ENCODE results near the gene PLAAT1. TPM values are rescaled to one million over a fixed set of nuclear protein-coding genes. Genes with fewer than 3 reads are reported as not detected.

PLAAT1 gene
- total RNA-seq, 1 donor from 2014 or later: 1.6 TPM

DNA sequence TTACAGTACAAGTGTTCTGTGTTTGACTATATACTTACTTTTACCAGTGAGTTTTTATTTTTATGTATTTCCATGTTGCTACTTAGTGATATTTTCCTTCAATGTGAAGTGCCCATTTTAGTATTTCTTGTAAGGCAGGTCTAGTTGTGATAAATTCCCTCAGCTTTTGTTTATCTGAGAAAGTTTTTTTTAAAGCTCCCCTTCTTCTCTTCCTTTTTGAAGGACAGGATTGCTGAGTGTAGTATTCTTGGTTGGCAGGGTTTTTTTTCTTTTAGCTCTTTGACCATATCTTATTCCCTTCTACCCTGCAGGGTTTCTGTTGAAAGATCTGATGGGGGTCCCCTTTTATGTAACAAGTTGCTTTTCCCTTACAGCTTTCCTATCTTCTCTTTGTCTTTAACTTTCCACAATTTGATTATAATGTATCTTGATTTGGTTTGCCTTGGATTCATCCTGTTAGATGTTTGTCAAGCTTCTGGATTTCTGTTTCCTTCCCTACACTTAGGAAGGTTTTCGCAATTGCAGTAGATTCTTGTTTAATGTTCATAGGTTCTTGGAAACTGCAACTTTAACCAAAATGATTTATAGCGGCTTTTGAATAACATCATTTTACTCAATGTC, 7.9 kb downstream of the PLAAT1 start:
- H3K4me3 Mint-ChIP-seq (ENCODE audit: unreplicated experiment): no peak overlapping the region
- H3K9me3 Mint-ChIP-seq (ENCODE audit: low read depth): peaks cover 37% of the 10 kb centered on the region
- H3K4me1 Mint-ChIP-seq (ENCODE audit: low read depth): no peaks in the 10 kb centered on the region
- H3K27me3 Mint-ChIP-seq (ENCODE audit: low read depth): no peaks in the 10 kb centered on the region
- DNase-seq (ENCODE audit: low spot score): no peak
- peaks cover 12% of the 10 kb centered on the region for H3K36me3 Mint-ChIP-seq (ENCODE audit: low read depth)
- no peak for TF ChIP-seq CTCF (IDR thresholded peaks at IDR 0.05)
- no peak overlapping the region for H3K27ac Mint-ChIP-seq (ENCODE audit: unreplicated experiment)

DNA sequence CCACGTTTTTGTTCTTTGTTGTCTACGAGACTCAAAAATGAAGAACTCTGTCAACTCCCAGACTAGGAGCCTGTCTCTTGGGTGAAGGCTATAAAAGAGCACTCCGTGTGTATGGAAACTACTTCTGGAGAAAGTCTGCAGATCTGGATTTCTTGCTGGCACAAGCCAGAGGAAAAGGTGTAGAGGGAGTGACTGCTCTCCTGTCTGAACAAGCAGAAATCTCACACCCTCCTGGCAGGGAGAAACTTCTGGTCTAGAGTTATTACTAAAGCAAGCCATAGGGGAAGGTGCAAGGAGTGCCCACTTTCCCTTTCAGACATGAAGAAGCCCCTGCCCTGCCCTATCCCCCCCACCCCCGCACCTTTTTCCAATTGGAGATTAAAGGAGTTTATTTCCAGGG, 9.5 kb downstream of the PLAAT1 start:
- no peak for TF ChIP-seq CTCF (IDR thresholded peaks at IDR 0.05)
- no peak for DNase-seq (ENCODE audit: low spot score)
- Mint-ChIP-seq H3K27me3 (ENCODE audit: low read depth) (no peaks in the 10 kb centered on the region), H3K9me3 (ENCODE audit: low read depth) (peaks cover 37% of the 10 kb centered on the region), H3K27ac (ENCODE audit: unreplicated experiment) (no peak overlapping the region), H3K4me3 (ENCODE audit: unreplicated experiment) (no peak overlapping the region), H3K4me1 (ENCODE audit: low read depth) (no peaks in the 10 kb centered on the region), H3K36me3 (ENCODE audit: low read depth) (peaks cover 12% of the 10 kb centered on the region)

- Mint-ChIP-seq H3K27ac (ENCODE audit: unreplicated experiment) (no peak overlapping the region), H3K36me3 (ENCODE audit: low read depth) (peaks cover 10% of the 10 kb centered on the region), H3K4me1 (ENCODE audit: low read depth) (no peaks in the 10 kb centered on the region), H3K4me3 (ENCODE audit: unreplicated experiment) (no peak overlapping the region), H3K9me3 (ENCODE audit: low read depth) (peaks cover 26% of the 10 kb centered on the region), H3K27me3 (ENCODE audit: low read depth) (no peaks in the 10 kb centered on the region)
- TF ChIP-seq CTCF (IDR thresholded peaks at IDR 0.05): no peak
- no peak for DNase-seq (ENCODE audit: low spot score)
Measured at GRCh38 chr3:193253986-193254660, 13.1 kb downstream of the PLAAT1 start.

GRCh38 chr3:193261970-193262369, 20.9 kb downstream of the PLAAT1 start:
- peaks cover 12% of the 10 kb centered on the region for H3K9me3 Mint-ChIP-seq (ENCODE audit: low read depth)
- no peak for DNase-seq (ENCODE audit: low spot score)
- no peak for TF ChIP-seq CTCF (IDR thresholded peaks at IDR 0.05)
- H3K4me3 Mint-ChIP-seq (ENCODE audit: unreplicated experiment): no peak overlapping the region
- H3K4me1 Mint-ChIP-seq (ENCODE audit: low read depth): no peaks in the 10 kb centered on the region
- H3K27me3 Mint-ChIP-seq (ENCODE audit: low read depth): no peaks in the 10 kb centered on the region
- H3K27ac Mint-ChIP-seq (ENCODE audit: unreplicated experiment): no peak overlapping the region
- H3K36me3 Mint-ChIP-seq (ENCODE audit: low read depth): peaks cover 5% of the 10 kb centered on the region

- no peaks in the 10 kb centered on the region for H3K27me3 Mint-ChIP-seq (ENCODE audit: low read depth)
- no peak for DNase-seq (ENCODE audit: low spot score)
- no peak overlapping the region for H3K27ac Mint-ChIP-seq (ENCODE audit: unreplicated experiment)
- no peak overlapping the region for H3K4me3 Mint-ChIP-seq (ENCODE audit: unreplicated experiment)
- H3K36me3 Mint-ChIP-seq (ENCODE audit: low read depth): peaks cover 2% of the 10 kb centered on the region
- peaks cover 9% of the 10 kb centered on the region for H3K9me3 Mint-ChIP-seq (ENCODE audit: low read depth)
- TF ChIP-seq CTCF (IDR thresholded peaks at IDR 0.05): no peak
- no peaks in the 10 kb centered on the region for H3K4me1 Mint-ChIP-seq (ENCODE audit: low read depth)
Measured at GRCh38 chr3:193262707-193263106, 21.7 kb downstream of the PLAAT1 start.

Measured in chondrocyte (in vitro differentiated cells).